ENCODE data around the gene MAB21L2.

GRCh38 chr4:150624055-150624454 is 42.1 kb downstream of the MAB21L2 start:
- TF ChIP-seq CTCF (IDR thresholded peaks at IDR 0.05) = no peak
- no peak for TF ChIP-seq EZH2phosphoT487 (IDR thresholded peaks at IDR 0.05)
- no peak for TF ChIP-seq EZH2 (IDR thresholded peaks at IDR 0.05)
